NCI-H1436 (cell line): Measurements from ENCODE around the gene FGFR4.
A peak's percentile ranks its signal among the peaks of the same experiment; 100 is the strongest.
"Not testable (repeated sequence)": the region's sequence is repeated elsewhere in the genome, so short reads cannot be mapped to it uniquely, and the experiment has no call there.

Experiments
- DNase-seq: peaks from one replicate; lab custom pipeline; 2025; lab: John Stamatoyannopoulos, UW

The FGFR4 gene

DNA sequence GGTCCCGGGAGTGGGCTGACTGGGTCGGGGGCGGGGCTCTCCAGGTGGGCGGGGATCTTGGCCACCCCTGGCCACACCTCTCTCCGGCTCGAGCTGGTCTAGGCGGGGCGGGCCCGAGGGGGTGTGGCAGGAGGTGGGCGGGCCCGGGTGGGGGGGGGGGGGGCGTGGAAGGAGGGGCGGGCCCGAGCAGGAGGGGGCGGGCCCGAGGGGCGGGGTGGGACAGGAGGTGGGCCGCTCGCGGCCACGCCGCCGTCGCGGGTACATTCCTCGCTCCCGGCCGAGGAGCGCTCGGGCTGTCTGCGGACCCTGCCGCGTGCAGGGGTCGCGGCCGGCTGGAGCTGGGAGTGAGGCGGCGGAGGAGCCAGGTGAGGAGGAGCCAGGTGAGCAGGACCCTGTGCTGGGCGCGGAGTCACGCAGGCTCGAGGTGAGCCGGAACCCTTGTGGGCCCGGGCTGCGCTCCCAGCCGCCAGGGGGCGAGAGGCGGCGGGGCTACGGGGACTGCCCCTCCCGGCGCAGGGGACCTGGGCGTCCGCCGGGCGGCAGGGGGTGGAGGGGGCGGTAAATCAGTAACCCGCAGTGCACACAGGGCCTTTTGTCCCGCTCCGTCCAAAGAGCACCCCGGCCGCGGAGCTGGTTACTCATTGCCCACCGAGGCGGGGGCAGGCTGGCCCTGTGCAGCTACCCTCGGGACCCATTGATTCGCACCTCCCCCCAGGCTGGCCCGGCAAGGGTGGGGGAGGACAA lies at the start of gene FGFR4:
FGFR4 (plus strand) TSS at position 262 of the 744 bp plus-strand sequence. CDS start 2,688 bp downstream, outside the sequence.
- peak; percentile 72 for DNase-seq

DNA sequence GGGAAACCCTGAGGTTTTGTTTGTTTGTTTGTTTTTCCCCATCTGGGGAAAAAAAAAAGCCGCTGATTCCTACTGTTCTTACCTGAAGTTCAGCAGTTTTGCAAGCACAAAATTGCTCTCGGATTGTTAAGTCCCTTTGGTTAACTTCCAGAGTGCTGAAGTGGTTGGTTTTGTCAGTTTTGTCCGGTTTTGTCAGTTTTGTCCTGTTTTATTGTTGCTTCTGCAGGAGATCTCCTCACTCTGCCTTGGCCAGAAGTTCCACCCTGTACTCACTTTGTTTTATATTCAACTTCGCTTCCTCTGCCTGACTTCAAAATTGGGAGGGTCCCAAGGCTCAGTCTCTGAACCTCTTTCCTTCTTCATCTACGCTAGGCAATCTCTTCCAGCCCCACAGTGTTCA lies 49.8 kb upstream of the FGFR4 start:
- DNase-seq = no peak

- DNase-seq = no peak
Observed at GRCh38 chr5:177040814-177041420, 45.8 kb upstream of the FGFR4 start.

DNA sequence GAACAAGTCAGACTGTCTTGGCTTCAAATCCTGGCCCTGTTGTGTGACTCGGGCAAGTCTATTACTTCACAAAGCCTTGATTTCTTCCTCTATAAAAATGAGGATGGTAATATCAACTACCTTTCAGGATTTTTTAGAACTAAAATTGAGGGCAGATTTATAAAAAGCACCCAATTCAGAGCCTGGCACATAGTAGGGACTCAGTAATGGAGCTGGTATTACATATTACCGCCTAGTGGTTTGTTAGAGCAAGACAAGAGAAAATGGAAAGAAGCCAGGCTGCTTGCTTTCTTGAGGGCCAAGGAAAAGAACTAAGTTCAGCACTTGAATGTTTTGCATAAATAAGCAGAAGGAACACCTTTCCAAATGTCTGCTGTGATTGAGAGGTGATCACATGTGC lies 44.8 kb upstream of the FGFR4 start:
- no peak for DNase-seq

DNA sequence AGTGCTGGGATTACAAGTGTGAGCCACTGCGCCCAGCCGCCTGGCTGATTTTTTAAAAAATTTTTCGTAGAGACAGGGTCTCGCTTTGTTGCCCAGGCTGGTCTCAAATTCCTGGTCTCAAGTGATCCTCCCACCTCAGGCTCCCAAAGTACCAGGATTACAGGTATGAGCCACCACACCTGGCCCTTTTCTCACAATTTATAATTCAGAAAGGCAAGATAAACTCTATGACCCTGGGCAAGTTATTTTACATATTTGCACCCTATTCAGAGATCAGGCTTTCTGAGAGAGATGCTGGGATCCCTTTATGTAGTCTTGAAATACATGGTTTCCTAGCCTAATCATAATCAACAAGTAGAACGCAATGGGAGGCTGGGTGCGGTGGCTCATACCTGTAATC lies 43.6 kb upstream of the FGFR4 start:
- no peak for DNase-seq

DNA sequence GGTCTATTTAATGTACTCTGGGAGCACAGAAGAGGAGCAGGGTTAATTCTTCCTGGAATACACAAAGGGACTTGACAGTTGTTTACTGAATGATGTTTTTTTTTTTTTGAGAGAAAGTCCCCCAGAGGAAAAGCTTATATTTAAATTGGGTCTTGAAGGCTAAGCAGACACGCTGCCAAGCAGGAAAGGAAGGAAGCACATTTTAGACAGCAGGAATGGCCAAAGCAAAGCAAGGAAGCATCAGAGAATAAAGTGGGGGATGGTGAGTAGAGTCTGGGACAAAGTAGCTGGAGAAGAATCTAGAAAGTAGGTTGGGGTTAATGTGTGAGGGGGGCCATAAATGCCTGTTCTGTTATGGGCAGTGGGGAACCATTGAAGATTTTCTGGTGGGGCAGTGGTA lies 42.8 kb upstream of the FGFR4 start:
- DNase-seq = no peak

GRCh38 chr5:177044641-177045040 lies 42.1 kb upstream of the FGFR4 start:
- no peak for DNase-seq

DNA sequence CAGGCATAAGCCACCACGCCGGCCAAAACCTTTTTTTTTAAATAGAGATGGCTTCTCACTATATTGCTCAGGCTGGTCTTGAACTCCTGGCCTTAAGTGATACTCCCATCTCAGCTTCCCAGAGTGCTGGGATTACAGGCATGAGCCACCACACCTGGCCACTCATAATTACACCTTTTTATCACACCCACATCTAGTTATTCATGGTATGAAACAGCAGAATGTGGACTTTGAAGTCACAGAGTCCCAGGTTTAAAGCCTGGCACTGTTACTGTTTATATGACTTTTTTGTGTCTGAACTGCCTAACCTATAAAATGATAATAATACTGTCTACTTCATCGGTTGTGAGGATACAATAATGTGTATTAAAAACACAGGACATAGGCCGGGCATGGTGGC lies 41.1 kb upstream of the FGFR4 start:
- DNase-seq = no peak

DNA sequence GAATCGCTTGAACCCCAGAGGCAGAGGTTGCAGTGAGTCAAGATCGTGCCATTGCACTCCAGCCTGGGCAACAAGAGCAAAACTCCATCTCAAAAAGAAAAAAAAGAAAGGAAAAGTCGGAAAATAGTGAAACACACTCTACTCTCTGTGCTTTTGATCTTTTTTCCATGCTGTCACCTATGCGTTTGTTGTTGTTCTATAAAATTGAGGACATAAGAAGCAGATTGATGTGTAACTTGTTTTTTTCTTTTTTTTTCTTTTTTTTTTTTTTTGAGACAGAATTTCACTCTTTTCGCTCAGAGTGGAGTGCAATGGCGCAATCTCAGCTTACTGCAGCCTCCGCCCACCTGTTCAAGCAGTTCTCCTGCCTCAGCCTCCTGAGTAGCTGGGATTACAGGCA lies 38.2 kb upstream of the FGFR4 start:
- DNase-seq = not testable (repeated sequence)

GRCh38 chr5:177049285-177049684 lies 37.4 kb upstream of the FGFR4 start:
- DNase-seq = no peak

DNA sequence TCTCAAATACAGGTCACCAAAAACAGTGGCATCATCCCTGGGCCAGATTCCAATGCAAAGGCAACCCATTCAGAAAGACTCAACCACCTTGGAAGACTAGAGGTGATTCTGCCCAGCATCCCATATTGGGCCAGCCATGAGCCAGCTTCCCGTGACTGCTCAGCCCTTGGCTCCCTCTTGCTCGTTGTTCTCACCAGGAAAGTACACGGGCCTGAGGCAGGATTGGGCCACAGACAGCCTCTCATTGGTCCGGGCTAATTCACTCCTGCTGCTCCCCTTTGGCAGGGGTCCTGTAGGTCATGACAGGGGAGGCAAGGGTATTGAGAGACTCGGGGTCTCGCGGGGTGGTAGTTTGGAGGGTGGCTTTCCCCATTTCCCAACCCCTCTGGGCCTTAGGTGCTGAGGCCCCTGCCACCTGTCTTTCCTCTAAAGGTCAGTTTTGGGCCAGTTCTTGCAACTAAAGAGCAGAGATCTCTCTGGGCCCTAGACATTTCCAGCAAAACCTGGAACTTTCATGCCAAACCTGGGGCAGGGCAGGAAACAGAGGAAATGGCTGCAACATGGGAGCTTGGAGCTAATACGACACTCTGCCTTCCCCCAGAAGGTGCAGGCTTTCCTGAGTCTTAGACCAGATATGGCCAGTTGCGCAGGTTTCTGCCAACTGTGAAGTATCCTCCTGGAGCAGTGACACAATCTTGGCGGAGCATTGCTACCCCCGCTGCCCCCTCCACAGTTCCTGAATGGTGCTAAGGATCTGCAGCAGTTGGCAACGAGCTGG lies 22.0 kb upstream of the FGFR4 start:
- no peak for DNase-seq

- no peak for DNase-seq
Observed at GRCh38 chr5:177065491-177065890, 21.2 kb upstream of the FGFR4 start.

DNA sequence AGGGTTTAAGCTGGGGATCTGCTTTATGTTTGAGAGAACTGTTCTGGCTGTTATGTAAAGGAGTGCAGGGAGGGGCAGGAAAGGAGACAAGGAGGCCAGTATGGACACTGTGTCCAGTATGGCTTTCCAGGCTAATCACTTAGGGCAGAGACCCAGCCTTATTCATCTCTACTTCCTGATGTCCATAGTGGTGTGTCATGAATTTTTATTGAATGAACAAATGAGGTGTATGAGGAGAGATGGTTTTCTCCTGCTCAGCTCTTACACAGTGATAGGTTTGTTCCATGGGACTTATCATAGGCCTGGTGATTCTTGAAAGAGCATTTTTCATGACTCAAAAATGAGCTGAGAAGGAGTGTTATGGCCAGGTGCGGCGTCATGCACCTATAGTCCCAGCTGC lies 20.5 kb upstream of the FGFR4 start:
- no peak for DNase-seq

- no peak for DNase-seq
Observed at GRCh38 chr5:177067503-177067902, 19.2 kb upstream of the FGFR4 start.

- DNase-seq = no peak
Observed at GRCh38 chr5:177070536-177071191, 16.1 kb upstream of the FGFR4 start.

DNA sequence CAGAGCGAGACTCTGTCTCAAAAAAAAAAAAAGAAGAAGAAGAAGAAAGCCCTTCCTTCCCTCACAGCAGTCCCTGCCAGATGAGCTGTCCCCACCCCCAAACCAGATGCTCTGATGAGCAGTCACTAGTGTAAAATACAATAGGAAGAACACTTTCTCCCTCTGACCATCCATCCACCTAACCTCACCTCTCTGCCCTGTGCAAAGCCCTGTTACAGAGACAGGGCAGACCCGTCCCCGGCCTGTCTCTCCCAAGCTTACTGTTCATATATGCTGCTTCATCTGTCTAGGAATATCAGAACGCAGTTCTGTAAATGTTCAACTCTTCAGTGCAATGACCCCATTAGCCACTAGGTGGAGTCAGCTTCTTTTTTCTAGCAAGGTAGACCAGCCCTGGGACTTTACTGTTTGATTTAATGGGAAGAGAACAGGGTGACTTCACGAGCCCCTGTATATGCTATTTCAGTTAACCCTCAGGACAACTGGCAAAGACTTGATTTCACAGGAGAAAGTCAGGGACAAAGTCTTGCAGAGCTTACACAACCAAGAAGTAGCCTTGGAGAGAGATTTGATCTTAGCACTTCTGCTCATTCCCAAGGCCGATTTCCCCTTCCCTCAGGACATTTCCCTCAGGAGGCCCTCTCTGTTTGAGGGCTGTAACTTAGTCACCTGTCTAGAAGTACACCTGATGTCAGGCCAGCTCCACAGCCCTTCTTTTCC lies 14.9 kb upstream of the FGFR4 start:
- DNase-seq = peak; percentile 37

GRCh38 chr5:177077335-177077734 lies 9.4 kb upstream of the FGFR4 start:
- no peak for DNase-seq

GRCh38 chr5:177079606-177080005 lies 7.1 kb upstream of the FGFR4 start:
- no peak for DNase-seq

- no peak for DNase-seq
Observed at GRCh38 chr5:177080265-177080664, 6.5 kb upstream of the FGFR4 start.

GRCh38 chr5:177081859-177082258 lies 4.9 kb upstream of the FGFR4 start:
- no peak for DNase-seq

DNA sequence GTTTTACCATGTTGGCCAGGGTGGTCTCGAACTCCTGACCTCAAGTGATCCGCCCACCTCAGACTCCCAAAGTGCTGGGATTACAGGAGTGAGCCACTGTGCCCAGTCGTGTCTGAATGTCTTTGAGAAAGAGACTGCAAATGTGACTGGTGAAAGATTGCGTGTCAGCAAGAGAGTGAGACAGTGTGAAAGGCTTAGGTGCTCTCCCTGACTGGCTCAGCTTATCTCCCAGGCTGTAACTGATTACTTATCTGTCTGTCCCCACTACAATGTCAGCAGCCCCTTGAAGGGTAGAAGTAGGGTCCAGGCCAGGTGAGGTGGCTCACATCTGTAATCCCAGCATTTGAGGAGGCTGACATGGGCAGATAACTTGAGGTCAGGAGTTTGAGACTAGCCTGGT lies 3.4 kb upstream of the FGFR4 start:
- no peak for DNase-seq

DNA sequence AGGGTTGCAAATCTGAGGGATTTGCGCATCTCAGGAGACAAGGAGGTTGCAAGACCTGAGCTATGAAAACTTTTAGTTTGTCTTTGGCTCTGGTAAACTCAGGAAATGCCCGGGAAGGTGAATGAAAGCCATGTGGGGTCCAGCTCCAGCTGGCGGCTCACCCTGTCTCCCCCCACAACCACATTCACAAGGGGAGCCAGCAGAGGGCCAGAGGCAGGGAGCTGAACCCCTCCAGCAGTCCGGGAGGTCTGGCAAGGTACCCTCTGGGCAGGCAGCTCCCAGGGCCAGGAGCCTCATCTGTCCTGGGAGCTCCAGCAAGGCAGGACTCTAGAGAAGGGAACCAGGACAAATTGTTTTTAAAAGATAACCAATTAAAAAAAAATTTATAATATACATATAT lies 2.5 kb upstream of the FGFR4 start:
- DNase-seq = no peak
